ENCODE measurements around the gene NOTCH1.
"Not testable (repeated sequence)": the region's sequence is repeated elsewhere in the genome, so short reads cannot be mapped to it uniquely, and the experiment has no call there.

Gene NOTCH1

GRCh38 chr9:136563646-136564325 is 17.9 kb upstream of the NOTCH1 start:
- DNase-seq: no peak

GRCh38 chr9:136562746-136563495 is 17.1 kb upstream of the NOTCH1 start:
- DNase-seq: no peak

- DNase-seq: no peak
These were observed 15.9 kb upstream of the NOTCH1 start for GRCh38 chr9:136561779-136562178.

- peak; percentile 40 for DNase-seq
These were observed 14.7 kb upstream of the NOTCH1 start for GRCh38 chr9:136560586-136560985.

- DNase-seq: not testable (repeated sequence)
These were observed 13.5 kb upstream of the NOTCH1 start for GRCh38 chr9:136559371-136559770.

- not testable (repeated sequence) for DNase-seq
These were observed 13.0 kb upstream of the NOTCH1 start for GRCh38 chr9:136558846-136559245.

GRCh38 chr9:136558373-136558772 is 12.5 kb upstream of the NOTCH1 start:
- peak; percentile 61 for DNase-seq

GRCh38 chr9:136557036-136557435 is 11.2 kb upstream of the NOTCH1 start:
- DNase-seq: no peak

- DNase-seq: no peak
These were observed 10.3 kb upstream of the NOTCH1 start for GRCh38 chr9:136556166-136556565.

GRCh38 chr9:136554870-136555269 is 9.0 kb upstream of the NOTCH1 start:
- no peak for DNase-seq

- DNase-seq: no peak
These were observed 7.7 kb upstream of the NOTCH1 start for GRCh38 chr9:136553581-136553980.

GRCh38 chr9:136552117-136552703 is 6.4 kb upstream of the NOTCH1 start:
- peak; percentile 84 for DNase-seq

- DNase-seq: peak; percentile 42
These were observed 5.7 kb upstream of the NOTCH1 start for GRCh38 chr9:136551401-136552116.

GRCh38 chr9:136550439-136551289 is 4.8 kb upstream of the NOTCH1 start:
- no peak for DNase-seq

- no peak for DNase-seq
These were observed 3.4 kb upstream of the NOTCH1 start for GRCh38 chr9:136549010-136549980.

GRCh38 chr9:136547508-136548215 is 1.8 kb upstream of the NOTCH1 start:
- DNase-seq: no peak

GRCh38 chr9:136546697-136547501 is 1.1 kb upstream of the NOTCH1 start:
- peak; percentile 37 for DNase-seq

- no peak for DNase-seq
These were observed 220 bp downstream of the NOTCH1 start for GRCh38 chr9:136545692-136545964.

- no peak for DNase-seq
These were observed 720 bp downstream of the NOTCH1 start for GRCh38 chr9:136544964-136545691.

Measured in MV-4-11 (cell line).